Measurements from ENCODE around the gene MANEAL.

MANEAL gene

GRCh38 chr1:37828410-37829074, 34.9 kb downstream of the MANEAL start:
- no peak for DNase-seq (ENCODE audit: low read depth)

- no peak for DNase-seq (ENCODE audit: low read depth)
Measured at GRCh38 chr1:37831109-37831508, 37.5 kb downstream of the MANEAL start.

GRCh38 chr1:37831809-37832208, 38.2 kb downstream of the MANEAL start:
- DNase-seq (ENCODE audit: low read depth) = no peak

- DNase-seq (ENCODE audit: low read depth) = no peak
Measured at GRCh38 chr1:37836788-37837187, 43.1 kb downstream of the MANEAL start.

- DNase-seq (ENCODE audit: low read depth) = no peak
Measured at GRCh38 chr1:37839676-37840075, 46.0 kb downstream of the MANEAL start.

GRCh38 chr1:37840711-37841110, 47.1 kb downstream of the MANEAL start:
- DNase-seq (ENCODE audit: low read depth) = no peak

- DNase-seq (ENCODE audit: low read depth) = no peak
Measured at GRCh38 chr1:37841652-37842051, 48.0 kb downstream of the MANEAL start.

GRCh38 chr1:37844536-37844935, 50.9 kb downstream of the MANEAL start:
- no peak for DNase-seq (ENCODE audit: low read depth)

- DNase-seq (ENCODE audit: low read depth) = no peak
Measured at GRCh38 chr1:37845049-37845646, 51.5 kb downstream of the MANEAL start.

- no peak for DNase-seq (ENCODE audit: low read depth)
Measured at GRCh38 chr1:37845786-37846185, 52.1 kb downstream of the MANEAL start.

- DNase-seq (ENCODE audit: low read depth) = no peak
Measured at GRCh38 chr1:37846647-37847339, 53.1 kb downstream of the MANEAL start.

GRCh38 chr1:37849480-37849879, 55.8 kb downstream of the MANEAL start:
- no peak for DNase-seq (ENCODE audit: low read depth)

GRCh38 chr1:37850352-37850955, 56.8 kb downstream of the MANEAL start:
- DNase-seq (ENCODE audit: low read depth) = no peak
